ENCODE results near the gene TRIM29. TPM values are rescaled to one million over a fixed set of nuclear protein-coding genes. Genes with fewer than 3 reads are reported as not detected.

The TRIM29 gene
- total and polyA plus RNA-seq, 2 of the 4 experiments (the other 2 are of a cell fraction) = not detected

- H4K20me1 ChIP-seq (ENCODE audit: insufficient read depth, low read length) = no peaks in the 10 kb centered on the region
Observed at GRCh38 chr11:120167659-120168058, 29.7 kb upstream of the TRIM29 start.

More at GRCh38 chr11:120167659-120168058, 29.7 kb upstream of the TRIM29 start:
- no peak overlapping the region for H2AK5ac ChIP-seq (ENCODE audit: low read depth, low read length)
- peak overlapping the region; percentile 45 for H2AK9ac ChIP-seq (replicated peaks; ENCODE audit: low read depth, low read length, poor library complexity)
- H2BK15ac ChIP-seq (ENCODE audit: low read depth, low read length) = no peak overlapping the region
- no peak for DNase-seq
- no peak overlapping the region for H3K14ac ChIP-seq (replicated peaks; ENCODE audit: low read depth, low read length)
- H3K23ac ChIP-seq (ENCODE audit: low read depth, low read length) = no peak overlapping the region
- no peak overlapping the region for H3K4me3 ChIP-seq (ENCODE audit: insufficient read depth, low read depth, low read length)
- BruUV-seq (replicated peaks) = no TSS peak
- TF ChIP-seq SMC3 (IDR thresholded peaks at IDR 0.05; ENCODE audit: low read depth, low read length) = no peak
- no peak for TF ChIP-seq MAFK (IDR thresholded peaks at IDR 0.05; ENCODE audit: low read depth, low read length)
- TF ChIP-seq RAD21 (IDR thresholded peaks at IDR 0.05; ENCODE audit: low read length) = no peak
- no peak for TF ChIP-seq MXI1 (IDR thresholded peaks at IDR 0.05; ENCODE audit: borderline replicate concordance, low read depth, low read length)
- no peak for TF ChIP-seq POLR2A (IDR thresholded peaks at IDR 0.05; ENCODE audit: low read depth, low read length)
- no peak for TF ChIP-seq NFE2L2 (IDR thresholded peaks at IDR 0.05; ENCODE audit: low read depth, low read length)
- TF ChIP-seq CHD1 (IDR thresholded peaks at IDR 0.05; ENCODE audit: low read depth, low read length) = no peak
- TF ChIP-seq RFX5 (IDR thresholded peaks at IDR 0.05; ENCODE audit: low read depth, low read length) = no peak
- TF ChIP-seq RCOR1 (IDR thresholded peaks at IDR 0.05; ENCODE audit: insufficient replicate concordance, low read length) = no peak
- no peak for TF ChIP-seq ELK1 (IDR thresholded peaks at IDR 0.05; ENCODE audit: borderline replicate concordance, low read depth, low read length)
- TF ChIP-seq USF2 (IDR thresholded peaks at IDR 0.05; ENCODE audit: low read depth, low read length) = no peak
- no peak for TF ChIP-seq MAZ (IDR thresholded peaks at IDR 0.05; ENCODE audit: borderline replicate concordance, low read depth, low read length)
- no peak for TF ChIP-seq BHLHE40 (IDR thresholded peaks at IDR 0.05; ENCODE audit: low read depth, low read length)
- no peak for TF ChIP-seq CTCF (conservative IDR thresholded peaks at IDR 0.05; ENCODE audit: low read depth, low read length)
- no peak for TF ChIP-seq FOS (IDR thresholded peaks at IDR 0.05; ENCODE audit: low read depth, low read length)
- no peak for TF ChIP-seq CEBPB (IDR thresholded peaks at IDR 0.05; ENCODE audit: low read depth, low read length)
- dilution Hi-C loops (cut with HindIII; ENCODE audit: low sequenced_read_pairs, unreplicated experiment) (no loop called here), in situ Hi-C loops (cut with MboI; ENCODE audit: low sequenced_read_pairs) (no loop called here), intact Hi-C loops (cut with micrococcal nuclease) (no loop called here)
- H3K27me3 ChIP-seq (ENCODE audit: control insufficient read depth, insufficient read depth, low read length) = peaks cover 35% of the 10 kb centered on the region
- 36% methylated on average over 9 of the region's 11 CpGs; no CpG with 5 or more reads in 1 of the 2 experiments for WGBS, 2 experiments (ENCODE audit: extremely low coverage in 2 of 2, insufficient read length in 1 of 2)
- H3K18ac ChIP-seq (ENCODE audit: low read depth, low read length) = no peak overlapping the region
- H3K4me2 ChIP-seq (ENCODE audit: low read depth, low read length) = no peak overlapping the region
- H3K56ac ChIP-seq (ENCODE audit: extremely low read depth, insufficient read depth, low read length) = no peak overlapping the region
- no peak overlapping the region for H4K8ac ChIP-seq (ENCODE audit: low read depth in 2 of 2, low read length in 2 of 2)
- no peaks in the 10 kb centered on the region for H3K36me3 ChIP-seq (ENCODE audit: control insufficient read depth, insufficient read depth, low read length)
- ChIA-PET POLR2A (ENCODE audit: unreplicated experiment) (no interaction called here), CTCF (interaction anchor here (1.5 kb wide), 1 partner anchor 135 kb away, joined by 8 read pairs; no protein-coding TSS in a partner anchor)
- no peaks in the 10 kb centered on the region; the same call in 1 of the 2 replicates for H3K4me1 ChIP-seq (ENCODE audit: control insufficient read depth, insufficient read depth, low read length)
- H2BK120ac ChIP-seq (ENCODE audit: low read depth, low read length) = no peak overlapping the region
- H3K4ac ChIP-seq (ENCODE audit: low read depth, low read length) = no peak overlapping the region
- no peaks in the 10 kb centered on the region for H3K79me1 ChIP-seq (ENCODE audit: low read depth in 1 of 2, low read length in 2 of 2)
- H2AFZ ChIP-seq (replicated peaks; ENCODE audit: low read length, poor library complexity) = peak overlapping the region; percentile 10
- H3K27ac ChIP-seq (ENCODE audit: insufficient read depth, low read length) = no peak overlapping the region
- no peak for ATAC-seq (ENCODE audit: low read depth)
- no peak overlapping the region for H4K91ac ChIP-seq (ENCODE audit: insufficient read depth, low read depth, low read length)
- no peak overlapping the region for H2BK5ac ChIP-seq (ENCODE audit: low read depth, low read length, poor library complexity, severe bottlenecking)
- no peak overlapping the region for H3K9ac ChIP-seq (ENCODE audit: low read depth, low read length)
- H4K5ac ChIP-seq (ENCODE audit: low read depth, low read length) = no peak overlapping the region
- H3K9me1 ChIP-seq (ENCODE audit: insufficient read depth, low read length) = 0 out of 2 replicates have a peak, but pooled peaks cover 3% of the 10 kb centered on the region
- no peak overlapping the region for H2BK20ac ChIP-seq (ENCODE audit: low read depth, low read length)
- H3K9me3 ChIP-seq (ENCODE audit: control insufficient read depth, insufficient read depth, low read length) = no peaks in the 10 kb centered on the region

Data from IMR-90 (cell line).